HUDEP-2 (cell line): ENCODE results near the gene RAP1B.
"Not testable (repeated sequence)": the region's sequence is repeated elsewhere in the genome, so short reads cannot be mapped to it uniquely, and the experiment has no call there.

ENCODE experiments used
- DNase-seq, 76 experiments: peaks; one replicate each; lab custom pipeline; 2025; ENCODE audit not compliant: unreplicated experiment in 76 of 76; lab: John Stamatoyannopoulos, UW

RAP1B gene

DNA sequence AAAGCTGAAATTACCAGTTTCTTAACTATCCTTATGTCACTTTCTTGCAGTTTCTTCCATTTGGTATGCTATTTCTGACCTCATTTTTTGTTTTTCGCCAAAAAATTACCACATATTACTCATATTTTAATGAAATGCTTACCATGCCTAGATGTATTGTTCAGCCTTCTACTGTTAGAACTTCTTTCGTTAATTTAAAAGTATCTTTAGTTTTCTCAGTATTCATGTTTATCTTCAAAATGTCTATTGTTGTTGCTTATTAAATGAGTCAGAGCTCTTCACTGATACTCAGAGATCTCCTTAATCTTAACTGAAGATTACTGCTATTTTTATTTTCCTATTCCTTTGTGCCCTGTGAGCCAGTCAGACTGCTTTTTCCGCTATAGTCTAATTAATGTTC, 20.5 kb downstream of the RAP1B start:
- DNase-seq: no peak

- no peak for DNase-seq
Measured at GRCh38 chr12:68632486-68632885, 21.8 kb downstream of the RAP1B start.

GRCh38 chr12:68633614-68634558, 23.2 kb downstream of the RAP1B start:
- no peak for DNase-seq

- DNase-seq: no peak
Measured at GRCh38 chr12:68636268-68636667, 25.6 kb downstream of the RAP1B start.

GRCh38 chr12:68637439-68637838, 26.7 kb downstream of the RAP1B start:
- not testable (repeated sequence) for DNase-seq

DNA sequence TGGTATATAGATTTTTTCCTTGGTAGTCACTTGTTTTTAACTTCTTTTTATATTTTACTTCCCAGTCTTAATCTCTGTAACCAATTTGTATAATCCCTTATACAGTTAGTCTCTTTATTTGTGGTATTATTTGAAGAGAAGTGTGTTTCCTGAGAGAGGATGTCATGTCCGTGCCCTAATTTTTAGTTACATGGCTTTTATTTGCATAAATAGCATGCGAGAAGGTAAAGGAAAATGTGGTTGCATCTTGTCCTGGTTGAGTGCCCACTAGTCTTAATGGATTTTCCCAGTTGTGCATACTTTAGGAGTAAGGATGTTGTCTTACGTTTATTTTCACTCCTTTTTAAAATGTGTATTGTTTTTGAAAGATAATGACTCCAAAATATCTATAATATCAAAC, 27.5 kb downstream of the RAP1B start:
- DNase-seq: no peak

- DNase-seq: no peak
Measured at GRCh38 chr12:68638721-68639395, 28.2 kb downstream of the RAP1B start.

GRCh38 chr12:68639396-68639767, 28.7 kb downstream of the RAP1B start:
- DNase-seq: no peak

- DNase-seq: no peak
Measured at GRCh38 chr12:68641138-68641537, 30.4 kb downstream of the RAP1B start.

GRCh38 chr12:68646484-68646883, 35.8 kb downstream of the RAP1B start:
- DNase-seq: no peak

- DNase-seq: no peak
Measured at GRCh38 chr12:68647507-68647906, 36.8 kb downstream of the RAP1B start.

GRCh38 chr12:68648179-68648578, 37.5 kb downstream of the RAP1B start:
- DNase-seq: no peak

- DNase-seq: peak in 1 of 76 experiments; percentile 4
Measured at GRCh38 chr12:68665016-68665569, 54.4 kb downstream of the RAP1B start.

DNA sequence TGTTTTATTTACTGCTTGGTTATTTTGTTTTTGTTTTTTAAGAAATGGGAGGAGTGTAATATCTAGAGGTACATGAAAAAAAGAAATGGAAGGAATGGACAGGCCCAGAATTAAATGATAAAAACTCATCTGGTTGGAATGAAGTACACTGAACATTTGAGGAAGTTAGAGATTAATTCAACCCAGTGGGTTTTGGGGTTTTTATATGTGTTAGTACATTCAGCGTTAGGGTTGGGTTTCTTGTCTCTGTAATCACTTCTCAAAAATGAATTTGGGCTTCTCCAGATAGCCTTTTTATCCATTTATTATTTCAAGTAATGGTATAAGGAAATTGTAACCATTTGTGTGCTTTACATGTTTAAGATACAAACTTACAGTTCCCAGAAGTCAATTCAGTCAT, 56.6 kb downstream of the RAP1B start:
- DNase-seq: no peak

DNA sequence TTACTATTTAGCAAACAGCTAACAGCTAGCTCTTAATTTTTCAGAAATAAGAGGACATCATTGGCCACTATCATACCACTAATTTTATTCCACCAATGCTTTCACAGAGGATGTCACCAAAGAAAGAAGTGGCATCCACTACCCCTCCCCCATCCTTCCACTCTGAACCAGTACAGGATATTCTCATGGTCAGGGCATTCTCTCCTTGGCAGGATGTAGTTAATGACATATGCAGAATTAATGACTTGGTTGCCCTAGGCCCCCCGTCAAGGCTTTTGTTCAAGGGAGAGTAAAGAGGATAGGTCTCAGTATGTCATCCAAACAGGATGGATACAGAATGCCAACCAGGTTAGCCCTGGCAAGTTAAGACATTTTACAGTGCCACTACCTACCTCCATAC, 57.2 kb downstream of the RAP1B start:
- DNase-seq: no peak

GRCh38 chr12:68671179-68671578, 60.5 kb downstream of the RAP1B start:
- DNase-seq: no peak

GRCh38 chr12:68673788-68674187, 63.1 kb downstream of the RAP1B start:
- peak in 1 of 76 experiments; percentile 1 for DNase-seq

DNA sequence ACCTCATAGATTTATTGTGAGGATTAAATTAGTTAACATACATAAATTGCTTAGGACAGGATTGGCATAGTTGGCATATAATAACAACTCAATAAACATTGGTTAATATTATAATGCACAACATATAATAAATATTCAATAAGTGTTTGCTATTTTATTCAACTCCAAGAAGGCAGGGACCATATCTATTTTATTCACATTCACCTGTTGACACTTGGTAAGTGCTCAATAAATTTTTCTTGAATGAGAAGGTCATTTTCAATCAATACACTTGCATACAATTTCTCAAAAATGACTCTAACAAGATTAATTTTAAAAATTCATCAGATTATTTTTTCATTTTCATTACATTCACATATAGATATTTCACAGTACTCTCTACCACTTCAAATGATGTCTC, 63.7 kb downstream of the RAP1B start:
- no peak for DNase-seq

- no peak for DNase-seq
Measured at GRCh38 chr12:68675101-68675842, 64.6 kb downstream of the RAP1B start.

DNA sequence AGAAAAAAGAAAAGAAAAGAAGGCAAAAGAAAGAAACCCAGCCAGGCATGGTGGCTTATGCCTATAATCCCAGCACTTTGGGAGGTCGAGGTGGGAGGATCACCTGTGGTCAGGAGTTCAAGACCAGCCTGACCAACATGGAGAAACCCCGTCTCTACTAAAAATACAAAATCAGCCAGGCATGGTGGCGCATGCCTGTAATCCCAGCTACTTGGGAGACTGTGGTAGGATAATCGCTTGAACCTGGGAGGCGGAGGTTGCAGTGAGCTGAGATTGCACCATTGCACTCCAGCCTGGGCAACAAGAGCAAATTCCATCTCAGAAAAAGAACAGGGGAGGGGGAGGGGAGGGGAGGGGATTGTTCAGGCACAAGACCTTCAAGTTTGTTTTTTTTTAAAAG, 66.2 kb downstream of the RAP1B start:
- DNase-seq: not testable (repeated sequence)

DNA sequence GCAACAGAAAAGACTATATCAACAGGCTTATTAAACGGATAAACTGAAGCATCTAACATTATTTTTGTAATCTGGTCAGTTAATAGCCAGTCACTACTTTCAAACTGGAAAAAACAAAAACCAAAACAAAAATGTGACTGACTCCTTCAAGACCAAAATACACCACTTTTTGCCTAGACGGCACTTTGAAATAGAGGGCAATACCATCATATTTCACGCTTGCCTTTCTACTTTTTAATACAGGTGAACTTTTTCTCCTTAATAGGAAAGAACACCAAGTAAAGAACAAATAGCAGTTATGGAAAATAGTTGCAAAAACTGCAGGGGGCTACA, 75.5 kb downstream of the RAP1B start:
- no peak for DNase-seq
